A673 (cell line): ENCODE results near the gene DGCR8. TPM values are rescaled to one million over a fixed set of nuclear protein-coding genes. Genes with fewer than 3 reads are reported as not detected.

ENCODE experiments used
- BruUV-seq: library from RNA; stranded (reverse); fragments of 400-500 nt; replicated peaks from 2 replicates; lab custom pipeline; 2021; lab: Mats Ljungman, UMichigan
- CTCF ChIA-PET: fragments of 300-600 bp; sonication (Branson Sonifier 250); formaldehyde crosslinking; loops from one replicate; lab custom pipeline; 2022; ENCODE audit warnings: antibody characterized with exemption; lab: Charles Lee
- POLR2A ChIA-PET: fragments of 300-600 bp; sonication (Branson Sonifier 250); formaldehyde crosslinking; loops from one replicate; lab custom pipeline; 2022; ENCODE audit warnings: antibody characterized with exemption; ENCODE audit not compliant: low non-redundant PET; lab: Charles Lee
- DNase-seq: peaks from one replicate; pipeline ENCODE4 v3.0.0-alpha.2; 2015; ENCODE audit warnings: low spot score
- H3K27ac ChIP-seq: fragments of 200-600 bp; sonication (generic); 2 replicates; pipeline ENCODE4 v1.5.1; 2016; ENCODE audit warnings: mixed run types, low read depth, mild to moderate bottlenecking, mixed read lengths, antibody characterized with exemption, low read length; ENCODE audit not compliant: poor library complexity, severe bottlenecking
- H3K27me3 ChIP-seq: fragments of 200-600 bp; sonication (generic); replicated peaks from 2 replicates; pipeline ENCODE4 v1.6.1; 2017; ENCODE audit warnings: mixed run types, low read depth, mild to moderate bottlenecking, mixed read lengths, antibody characterized with exemption, low read length; ENCODE audit not compliant: insufficient read depth, poor library complexity
- H3K36me3 ChIP-seq: fragments of 200-600 bp; sonication (generic); 2 replicates; pipeline ENCODE4 v1.6.1; 2016; ENCODE audit warnings: mixed run types, mild to moderate bottlenecking, mixed read lengths, antibody characterized with exemption, low read length; ENCODE audit not compliant: insufficient read depth, poor library complexity, severe bottlenecking
- H3K4me1 ChIP-seq: fragments of 200-600 bp; sonication (generic); 2 replicates; pipeline ENCODE4 v1.6.1; 2017; ENCODE audit warnings: mixed run types, mild to moderate bottlenecking, mixed read lengths, antibody characterized with exemption, low read length; ENCODE audit not compliant: insufficient read depth, poor library complexity, severe bottlenecking
- H3K4me3 ChIP-seq: fragments of 200-600 bp; sonication (generic); 2 replicates; pipeline ENCODE4 v1.5.1; 2016; ENCODE audit warnings: low read depth, mixed run types, mild to moderate bottlenecking, mixed read lengths, low read length; ENCODE audit not compliant: poor library complexity, severe bottlenecking
- H3K9me3 ChIP-seq: fragments of 200-600 bp; sonication (generic); 2 replicates; pipeline ENCODE4 v1.6.1; 2016; ENCODE audit warnings: mixed run types, low read depth, mild to moderate bottlenecking, mixed read lengths, antibody characterized with exemption, low read length; ENCODE audit not compliant: poor library complexity, severe bottlenecking
- EZH2 ChIP-seq: fragments of 200-600 bp; sonication (generic); IDR thresholded peaks from 2 replicates; pipeline ENCODE4 v1.6.1; 2017; ENCODE audit warnings: borderline replicate concordance, low read depth, mild to moderate bottlenecking, mixed read lengths, antibody characterized with exemption, low read length; ENCODE audit not compliant: poor library complexity, severe bottlenecking
- intact Hi-C: fragments of 100-400 bp; cut with micrococcal nuclease; formaldehyde crosslinking; loops from one replicate; pipeline ENCODE4 v1.10.0; 2022; ENCODE audit not compliant: unreplicated experiment
- total RNA-seq: library from RNA; stranded (reverse); gene quantifications from 2 replicates; pipeline ENCODE4 v1.2.3, GENCODE V29; 2021
- TF ChIP-seq, protein P1 (sequence below): fragments of 300-800, 200-600 bp; sonication (generic); conservative IDR thresholded peaks from 2 replicates; pipeline ENCODE4 v1.5.1; 2017; ENCODE audit warnings: low read depth, mild to moderate bottlenecking, antibody characterized with exemption, low read length, moderate library complexity, mixed read lengths

DGCR8 gene
- total RNA-seq, 1 experiment from 2014 or later: 63.2 TPM

DNA sequence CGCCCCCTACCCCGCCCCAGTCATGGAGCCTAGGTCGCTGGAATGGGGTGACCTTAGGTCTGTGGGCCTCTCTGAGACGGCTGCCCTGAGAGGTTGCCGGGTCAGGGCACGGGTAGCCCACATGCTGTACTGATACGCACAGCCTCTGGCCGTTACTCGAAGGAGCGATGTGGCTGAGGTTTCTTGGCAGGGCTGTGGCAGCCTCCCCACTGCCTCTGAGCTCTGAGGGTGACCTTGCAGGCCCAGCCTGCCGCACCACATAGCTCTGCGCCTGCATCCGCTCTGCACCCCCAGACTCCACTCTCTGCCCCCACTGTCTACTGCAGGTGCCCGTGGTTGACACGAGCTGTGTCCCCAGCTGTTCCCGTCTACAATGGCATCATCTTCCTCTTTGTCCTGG is 58.8 kb downstream of the DGCR8 start:
- Histone ChIP-seq H3K9me3 (no peaks in the 10 kb centered on the region), H3K27me3 (no peaks in the 10 kb centered on the region), H3K36me3 (no peaks in the 10 kb centered on the region), H3K4me1 (no peaks in the 10 kb centered on the region), H3K4me3 (no peak overlapping the region), H3K27ac (no peak overlapping the region)
- intact Hi-C loops: no loop called here
- no peak for DNase-seq
- CTCF ChIA-PET: no interaction called here
- no peak for TF ChIP-seq EZH2
- TF ChIP-seq, protein P1, sequence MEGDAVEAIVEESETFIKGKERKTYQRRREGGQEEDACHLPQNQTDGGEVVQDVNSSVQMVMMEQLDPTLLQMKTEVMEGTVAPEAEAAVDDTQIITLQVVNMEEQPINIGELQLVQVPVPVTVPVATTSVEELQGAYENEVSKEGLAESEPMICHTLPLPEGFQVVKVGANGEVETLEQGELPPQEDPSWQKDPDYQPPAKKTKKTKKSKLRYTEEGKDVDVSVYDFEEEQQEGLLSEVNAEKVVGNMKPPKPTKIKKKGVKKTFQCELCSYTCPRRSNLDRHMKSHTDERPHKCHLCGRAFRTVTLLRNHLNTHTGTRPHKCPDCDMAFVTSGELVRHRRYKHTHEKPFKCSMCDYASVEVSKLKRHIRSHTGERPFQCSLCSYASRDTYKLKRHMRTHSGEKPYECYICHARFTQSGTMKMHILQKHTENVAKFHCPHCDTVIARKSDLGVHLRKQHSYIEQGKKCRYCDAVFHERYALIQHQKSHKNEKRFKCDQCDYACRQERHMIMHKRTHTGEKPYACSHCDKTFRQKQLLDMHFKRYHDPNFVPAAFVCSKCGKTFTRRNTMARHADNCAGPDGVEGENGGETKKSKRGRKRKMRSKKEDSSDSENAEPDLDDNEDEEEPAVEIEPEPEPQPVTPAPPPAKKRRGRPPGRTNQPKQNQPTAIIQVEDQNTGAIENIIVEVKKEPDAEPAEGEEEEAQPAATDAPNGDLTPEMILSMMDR: no peak
- no TSS peak for BruUV-seq
- POLR2A ChIA-PET: no interaction called here

DNA sequence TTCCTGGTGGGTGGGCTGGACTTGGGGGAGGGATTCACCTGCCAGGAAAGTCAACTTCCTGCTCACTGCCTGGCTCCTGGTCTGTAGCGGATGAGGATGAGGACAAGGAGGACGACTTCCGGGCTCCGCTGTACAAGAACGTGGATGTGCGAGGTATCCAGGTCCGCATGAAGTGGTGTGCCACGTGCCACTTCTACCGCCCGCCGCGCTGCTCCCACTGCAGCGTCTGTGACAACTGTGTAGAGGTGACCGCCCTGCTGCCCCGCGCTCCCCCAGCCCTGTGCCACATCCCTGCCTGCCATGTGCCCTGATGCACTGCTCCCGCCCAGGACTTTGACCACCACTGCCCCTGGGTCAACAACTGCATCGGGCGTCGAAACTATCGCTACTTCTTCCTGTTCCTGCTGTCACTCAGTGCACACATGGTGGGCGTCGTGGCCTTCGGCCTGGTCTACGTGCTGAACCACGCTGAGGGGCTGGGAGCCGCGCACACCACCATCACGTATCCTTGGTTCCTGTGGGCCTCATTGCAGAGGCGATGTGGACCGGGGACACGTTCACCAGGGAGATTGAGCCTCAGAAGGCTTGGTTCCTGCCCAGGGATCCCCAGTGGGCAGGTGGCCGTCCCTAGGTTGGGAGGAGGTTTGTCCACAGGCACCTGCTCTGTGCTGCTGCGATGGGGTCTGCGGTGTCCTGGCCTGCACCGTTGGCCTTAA is 59.5 kb downstream of the DGCR8 start:
- TSS peak; percentile 43 for BruUV-seq
- CTCF ChIA-PET: interaction anchor here (0.6 kb wide), 1 partner anchor 16 kb away, joined by 3 read pairs; no protein-coding TSS in a partner anchor

DNA sequence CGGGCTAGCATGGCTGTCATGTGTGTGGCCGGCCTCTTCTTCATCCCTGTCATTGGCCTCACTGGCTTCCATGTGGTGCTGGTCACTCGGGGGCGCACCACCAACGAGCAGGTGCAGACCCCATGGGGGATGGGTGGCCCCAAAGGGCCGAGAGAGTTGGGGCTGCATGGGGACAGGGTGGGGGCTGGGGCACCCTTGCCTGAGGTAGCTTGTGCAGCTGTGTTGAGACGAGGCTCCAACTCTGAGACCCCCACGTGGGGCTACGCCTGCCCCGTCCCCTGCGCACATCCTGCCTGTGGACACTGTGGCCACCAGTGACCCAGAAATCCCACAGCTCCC is 60.0 kb downstream of the DGCR8 start:
- Histone ChIP-seq H3K27me3 (no peaks in the 10 kb centered on the region), H3K4me3 (no peak overlapping the region), H3K36me3 (no peaks in the 10 kb centered on the region), H3K4me1 (no peaks in the 10 kb centered on the region), H3K9me3 (no peaks in the 10 kb centered on the region), H3K27ac (no peak overlapping the region)
- intact Hi-C loops: no loop called here
- no peak for TF ChIP-seq EZH2
- TF ChIP-seq, protein P1: no peak
- DNase-seq: no peak
- ChIA-PET CTCF (interaction anchor here (0.6 kb wide), 1 partner anchor 15 kb away, joined by 3 read pairs; no protein-coding TSS in a partner anchor), POLR2A (no interaction called here)
- no TSS peak for BruUV-seq

More for the DNA sequence above, 59.5 kb downstream of the DGCR8 start:
- no peak overlapping the region for H3K4me3 ChIP-seq
- no peaks in the 10 kb centered on the region for H3K4me1 ChIP-seq
- H3K36me3 ChIP-seq: no peaks in the 10 kb centered on the region
- TF ChIP-seq EZH2: no peak
- TF ChIP-seq, protein P1: no peak
- POLR2A ChIA-PET: no interaction called here
- H3K27ac ChIP-seq: no peak overlapping the region
- H3K9me3 ChIP-seq: no peaks in the 10 kb centered on the region
- intact Hi-C loops: no loop called here
- no peak for DNase-seq
- no peaks in the 10 kb centered on the region for H3K27me3 ChIP-seq
